HCT116 (cell line): Measurements from ENCODE around the gene EIF5A2. TPM values are rescaled to one million over a fixed set of nuclear protein-coding genes. Genes with fewer than 3 reads are reported as not detected.
"Not testable (repeated sequence)": the region's sequence is repeated elsewhere in the genome, so short reads cannot be mapped to it uniquely, and the experiment has no call there.

Source experiments
- ATAC-seq: fragments of 200-7000 bp; cut with Tn5 transposase; 2 replicates; pipeline ENCODE4 v1.9.1; 2020; ENCODE audit warnings: mild to moderate bottlenecking, moderate library complexity
- BruUV-seq: library from RNA; stranded (reverse); fragments of 400-500 nt; replicated peaks from 2 replicates; lab custom pipeline; 2021; lab: Mats Ljungman, UMichigan
- CTCF ChIA-PET: fragments of 300-600 bp; sonication (Branson Sonifier 250); formaldehyde crosslinking; loops from one replicate; lab custom pipeline; 2021; ENCODE audit warnings: antibody characterized with exemption; lab: Charles Lee
- POLR2A ChIA-PET: fragments of 300-600, 350-600 bp; sonication (Branson Sonifier 250); formaldehyde crosslinking; loops from one replicate; lab custom pipeline; 2021; ENCODE audit warnings: antibody characterized with exemption; lab: Charles Lee
- RAD21 ChIA-PET, 2 experiments: fragments of 300-600 bp; sonication (Branson Sonifier 250); formaldehyde crosslinking; loops; one replicate each; lab custom pipeline; 2023; ENCODE audit warnings: low total read pairs in 2 of 2; ENCODE audit not compliant: uncharacterized antibody in 2 of 2, unreplicated experiment in 2 of 2, low non-redundant PET in 1 of 2; lab: Charles Lee
- DNase-seq: peaks from one replicate; pipeline ENCODE4 v3.0.0-alpha.2; 2010; ENCODE audit warnings: low read depth, low spot score
- H2AFZ ChIP-seq: fragments of 200-600 bp; shearing (Covaris generic), sonication (generic); 2 replicates; pipeline ENCODE4 v1.6.1; 2017; ENCODE audit warnings: low read depth, mixed run types, mixed read lengths, antibody characterized with exemption, low read length; ENCODE audit not compliant: poor library complexity, severe bottlenecking
- H3K27ac ChIP-seq: 2 replicates; pipeline ENCODE4 v1.5.1; 2012; ENCODE audit warnings: low read depth, low read length
- H3K27me3 ChIP-seq: fragments of 200-600 bp; sonication (generic); 2 replicates; pipeline ENCODE4 v1.6.1; 2016; ENCODE audit warnings: mixed run types, low read length, mixed read lengths; ENCODE audit not compliant: insufficient read depth
- H3K36me3 ChIP-seq, 2 experiments: fragments of 200-500 bp in 1 of 2; fragments of 200-600 bp in 1 of 2; sonication (Bioruptor generic) in 1 of 2; sonication (generic) in 1 of 2; 2 replicates each; pipeline versions ENCODE4 v1.5.1 to v1.6.1; 2014 to 2016; ENCODE audit warnings: low read length in 2 of 2, inconsistent platforms in 1 of 2, mixed read lengths in 1 of 2, mixed run types in 1 of 2; ENCODE audit not compliant: insufficient read depth in 2 of 2, control insufficient read depth in 1 of 2
- H3K4me1 ChIP-seq, 2 experiments: fragments of 200-600 bp in 1 of 2; sonication (generic) in 1 of 2; 2 replicates each; pipeline versions ENCODE4 v1.5.1 to v1.6.1; 2012 to 2017; ENCODE audit warnings: low read length in 2 of 2, inconsistent platforms in 1 of 2, mild to moderate bottlenecking in 1 of 2, mixed read lengths in 1 of 2, mixed run types in 1 of 2, moderate library complexity in 1 of 2; ENCODE audit not compliant: insufficient read depth in 2 of 2, control insufficient read depth in 1 of 2
- H3K4me2 ChIP-seq: fragments of 200-600 bp; sonication (generic); 2 replicates; pipeline ENCODE4 v1.6.1; 2017; ENCODE audit warnings: mixed run types, low read length, mixed read lengths
- H3K4me3 ChIP-seq, 2 experiments: fragments of 200-600 bp in 1 of 2; sonication (generic) in 1 of 2; replicated peaks in 1 of 2; 2 replicates each; pipeline ENCODE4 v1.5.1; 2011 to 2016; ENCODE audit warnings: low read length in 2 of 2, control low read depth in 1 of 2, low read depth in 1 of 2, mild to moderate bottlenecking in 1 of 2, mixed read lengths in 1 of 2, mixed run types in 1 of 2
- H3K79me2 ChIP-seq: fragments of 200-600 bp; sonication (generic); 2 replicates; pipeline ENCODE4 v1.6.1; 2017; ENCODE audit warnings: mild to moderate bottlenecking, mixed run types, low read length, moderate library complexity, mixed read lengths; ENCODE audit not compliant: insufficient read depth
- H3K9ac ChIP-seq: fragments of 200-600 bp; sonication (generic); 2 replicates; pipeline ENCODE4 v1.6.1; 2016; ENCODE audit warnings: low read length, mixed read lengths
- H3K9me2 ChIP-seq: fragments of 200-600 bp; sonication (generic), shearing (Covaris generic); 2 replicates; pipeline ENCODE4 v1.6.1; 2017; ENCODE audit warnings: mixed run types, mild to moderate bottlenecking, moderate library complexity; ENCODE audit not compliant: insufficient read depth
- H3K9me3 ChIP-seq, 2 experiments: fragments of 200-500 bp in 1 of 2; fragments of 200-600 bp in 1 of 2; sonication (Bioruptor generic) in 1 of 2; sonication (generic) in 1 of 2; 2 replicates each; pipeline ENCODE4 v1.6.1; 2014 to 2017; ENCODE audit warnings: low read length in 2 of 2, mixed read lengths in 2 of 2, inconsistent platforms in 1 of 2, low read depth in 1 of 2, mild to moderate bottlenecking in 1 of 2, mixed run types in 1 of 2, moderate library complexity in 1 of 2; ENCODE audit not compliant: control insufficient read depth in 1 of 2, insufficient read depth in 1 of 2
- H4K20me1 ChIP-seq: fragments of 200-600 bp; sonication (generic), shearing (Covaris generic); 2 replicates; pipeline ENCODE4 v1.6.1; 2017; ENCODE audit warnings: mixed run types, mild to moderate bottlenecking, moderate library complexity; ENCODE audit not compliant: insufficient read depth
- ELF1 ChIP-seq: IDR thresholded peaks from 2 replicates; pipeline ENCODE4 v1.6.1; 2012; ENCODE audit warnings: low read depth, borderline replicate concordance
- EZH2phosphoT487 ChIP-seq: fragments of 200-600 bp; IDR thresholded peaks from 2 replicates; pipeline ENCODE4 v1.6.1; 2018; ENCODE audit warnings: antibody characterized with exemption, borderline replicate concordance
- JUND ChIP-seq: IDR thresholded peaks from 2 replicates; pipeline ENCODE4 v1.6.1; 2012
- POLR2AphosphoS5 ChIP-seq: IDR thresholded peaks from 2 replicates; pipeline ENCODE4 v1.6.1; 2011; ENCODE audit warnings: mild to moderate bottlenecking, low read depth, low read length, moderate library complexity
- SP1 ChIP-seq: IDR thresholded peaks from 2 replicates; pipeline ENCODE4 v1.6.1; 2012; ENCODE audit warnings: low read depth
- SRF ChIP-seq: IDR thresholded peaks from 2 replicates; pipeline ENCODE4 v1.6.1; 2012; ENCODE audit warnings: low read depth
- YY1 ChIP-seq: IDR thresholded peaks from 2 replicates; pipeline ENCODE4 v1.6.1; 2011; ENCODE audit warnings: low read length, low read depth, moderate library complexity, mild to moderate bottlenecking; ENCODE audit not compliant: insufficient replicate concordance; ENCODE audit errors: extremely low read depth
- ZFX ChIP-seq: fragments of 450-650 bp; IDR thresholded peaks from 2 replicates; pipeline ENCODE4 v1.6.1; 2017
- intact Hi-C: fragments of 100-400 bp; cut with micrococcal nuclease; formaldehyde crosslinking; loops from 2 replicates; pipeline ENCODE4 v1.10.0; 2022
- total RNA-seq: library from RNA; stranded (reverse); gene quantifications from one replicate; pipeline ENCODE4 v1.2.1, GENCODE V29; 2021; ENCODE audit not compliant: unreplicated experiment
- TF ChIP-seq, protein P1 (sequence below), 3 experiments: fragments of 200-600 bp in 1 of 3; sonication (generic) in 1 of 3; IDR thresholded peaks in 2 of 3; conservative IDR thresholded peaks in 1 of 3; 2 replicates each; pipeline ENCODE4 v1.5.1; 2012 to 2017; ENCODE audit warnings: low read depth in 2 of 3, low read length in 2 of 3, antibody characterized with exemption in 1 of 3, borderline replicate concordance in 1 of 3, control low read depth in 1 of 3, mild to moderate bottlenecking in 1 of 3, mixed read lengths in 1 of 3, mixed run types in 1 of 3, moderate library complexity in 1 of 3; ENCODE audit not compliant: insufficient read depth in 1 of 3
- TF ChIP-seq, protein P2 (sequence below): IDR thresholded peaks from 2 replicates; pipeline ENCODE4 v1.6.1; 2011; ENCODE audit warnings: mild to moderate bottlenecking, low read length, moderate library complexity; ENCODE audit not compliant: insufficient replicate concordance; ENCODE audit errors: extremely low read depth

The EIF5A2 gene
- total RNA-seq, 1 experiment from 2014 or later, result 19.4 TPM

DNA sequence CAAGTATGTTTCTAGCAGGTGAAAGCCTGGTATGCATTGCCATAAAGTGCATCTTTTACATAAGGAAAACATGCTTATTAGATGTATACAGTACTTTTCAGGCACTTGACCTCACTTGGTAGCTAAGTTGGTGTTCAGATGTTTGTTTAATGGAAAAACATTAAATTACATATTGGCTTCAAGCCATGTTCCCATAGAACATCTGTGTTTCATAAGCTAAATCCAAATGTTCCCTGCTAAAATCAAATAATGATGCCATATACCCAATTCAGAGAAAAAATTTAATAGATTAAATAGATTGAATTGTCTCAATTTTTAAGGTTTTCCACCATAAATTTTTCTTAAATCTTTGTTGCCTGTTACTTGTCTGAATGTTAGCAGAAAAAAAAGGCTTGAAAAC is 19.3 kb downstream of the EIF5A2 start:
- no peak overlapping the region for H3K27ac ChIP-seq
- no peak overlapping the region for H3K4me3 ChIP-seq
- no peak overlapping the region for H3K9ac ChIP-seq
- DNase-seq (no peak), ATAC-seq (no peak)
- CTCF ChIA-PET, result no interaction called here
- H3K79me2 ChIP-seq, result no peaks in the 10 kb centered on the region
- no peaks in the 10 kb centered on the region for H3K4me1 ChIP-seq
- no peak overlapping the region for H2AFZ ChIP-seq
- RAD21 ChIA-PET, result no interaction called here
- no peaks in the 10 kb centered on the region for H3K9me2 ChIP-seq
- no peaks in the 10 kb centered on the region for H3K36me3 ChIP-seq
- TF ChIP-seq SRF (no peak), ZFX (no peak), JUND (no peak), POLR2AphosphoS5 (no peak), SP1 (no peak), ELF1 (no peak), YY1 (no peak), EZH2phosphoT487 (no peak)
- TF ChIP-seq, protein P1, sequence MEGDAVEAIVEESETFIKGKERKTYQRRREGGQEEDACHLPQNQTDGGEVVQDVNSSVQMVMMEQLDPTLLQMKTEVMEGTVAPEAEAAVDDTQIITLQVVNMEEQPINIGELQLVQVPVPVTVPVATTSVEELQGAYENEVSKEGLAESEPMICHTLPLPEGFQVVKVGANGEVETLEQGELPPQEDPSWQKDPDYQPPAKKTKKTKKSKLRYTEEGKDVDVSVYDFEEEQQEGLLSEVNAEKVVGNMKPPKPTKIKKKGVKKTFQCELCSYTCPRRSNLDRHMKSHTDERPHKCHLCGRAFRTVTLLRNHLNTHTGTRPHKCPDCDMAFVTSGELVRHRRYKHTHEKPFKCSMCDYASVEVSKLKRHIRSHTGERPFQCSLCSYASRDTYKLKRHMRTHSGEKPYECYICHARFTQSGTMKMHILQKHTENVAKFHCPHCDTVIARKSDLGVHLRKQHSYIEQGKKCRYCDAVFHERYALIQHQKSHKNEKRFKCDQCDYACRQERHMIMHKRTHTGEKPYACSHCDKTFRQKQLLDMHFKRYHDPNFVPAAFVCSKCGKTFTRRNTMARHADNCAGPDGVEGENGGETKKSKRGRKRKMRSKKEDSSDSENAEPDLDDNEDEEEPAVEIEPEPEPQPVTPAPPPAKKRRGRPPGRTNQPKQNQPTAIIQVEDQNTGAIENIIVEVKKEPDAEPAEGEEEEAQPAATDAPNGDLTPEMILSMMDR (IDR thresholded peaks at IDR 0.05 in 2 of 3, conservative IDR thresholded peaks at IDR 0.05 in 1 of 3; ENCODE audit: borderline replicate concordance in 1 of 3, insufficient read depth in 1 of 3, low read depth in 2 of 3, low read length in 2 of 3), result no peak
- TF ChIP-seq, protein P2, sequence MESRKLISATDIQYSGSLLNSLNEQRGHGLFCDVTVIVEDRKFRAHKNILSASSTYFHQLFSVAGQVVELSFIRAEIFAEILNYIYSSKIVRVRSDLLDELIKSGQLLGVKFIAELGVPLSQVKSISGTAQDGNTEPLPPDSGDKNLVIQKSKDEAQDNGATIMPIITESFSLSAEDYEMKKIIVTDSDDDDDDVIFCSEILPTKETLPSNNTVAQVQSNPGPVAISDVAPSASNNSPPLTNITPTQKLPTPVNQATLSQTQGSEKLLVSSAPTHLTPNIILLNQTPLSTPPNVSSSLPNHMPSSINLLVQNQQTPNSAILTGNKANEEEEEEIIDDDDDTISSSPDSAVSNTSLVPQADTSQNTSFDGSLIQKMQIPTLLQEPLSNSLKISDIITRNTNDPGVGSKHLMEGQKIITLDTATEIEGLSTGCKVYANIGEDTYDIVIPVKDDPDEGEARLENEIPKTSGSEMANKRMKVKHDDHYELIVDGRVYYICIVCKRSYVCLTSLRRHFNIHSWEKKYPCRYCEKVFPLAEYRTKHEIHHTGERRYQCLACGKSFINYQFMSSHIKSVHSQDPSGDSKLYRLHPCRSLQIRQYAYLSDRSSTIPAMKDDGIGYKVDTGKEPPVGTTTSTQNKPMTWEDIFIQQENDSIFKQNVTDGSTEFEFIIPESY, result no peak
- TF ChIP-seq, all 23 proteins: peak for 0
- Histone ChIP-seq H3K9me3 (no peaks in the 10 kb centered on the region), H3K27me3 (no peaks in the 10 kb centered on the region), H4K20me1 (no peaks in the 10 kb centered on the region), H3K4me2 (no peak overlapping the region)
- POLR2A ChIA-PET, result no interaction called here
- intact Hi-C loops, result no loop called here
- no TSS peak for BruUV-seq

DNA sequence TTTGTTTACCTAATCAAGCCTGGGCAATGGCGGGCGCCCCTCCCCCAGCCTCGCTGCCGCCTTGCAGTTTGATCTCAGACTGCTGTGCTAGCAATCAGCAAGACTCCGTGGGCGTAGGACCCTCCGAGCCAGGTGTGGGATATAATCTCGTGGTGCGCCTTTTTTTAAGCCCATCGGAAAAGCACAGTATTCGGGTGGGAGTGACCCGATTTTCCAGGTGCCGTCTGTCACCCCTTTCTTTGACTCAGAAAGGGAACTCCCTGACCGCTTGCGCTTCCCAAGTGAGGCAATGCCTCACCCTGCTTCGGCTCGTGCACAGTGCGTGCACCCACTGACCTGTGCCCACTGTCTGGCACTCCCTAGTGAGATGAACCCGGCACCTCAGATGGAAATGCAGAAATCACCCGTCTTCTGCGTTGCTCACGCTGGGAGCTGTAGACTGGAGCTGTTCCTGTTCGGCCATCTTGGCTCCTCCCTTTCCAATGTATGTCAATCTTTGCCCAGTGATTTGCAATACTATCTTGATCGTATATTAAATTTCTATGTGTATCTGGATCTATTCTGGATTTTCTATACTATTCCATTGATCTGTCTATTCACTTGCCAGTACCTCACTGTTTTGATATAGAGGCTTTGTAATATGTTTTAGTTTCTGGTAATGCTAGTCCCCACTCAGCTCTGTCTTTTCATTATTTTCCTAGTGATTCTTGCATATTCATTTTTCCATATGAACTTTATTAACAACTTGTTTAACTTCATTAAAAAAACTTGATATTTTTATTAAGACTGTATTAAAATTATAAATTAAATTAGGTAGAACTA is 24.1 kb downstream of the EIF5A2 start:
- BruUV-seq, CTCF ChIA-PET: not testable (repeated sequence)

More for the DNA sequence above, 24.1 kb downstream of the EIF5A2 start:
- H2AFZ ChIP-seq, RAD21 ChIA-PET, H3K9ac ChIP-seq, H3K4me2 ChIP-seq, H3K9me3 ChIP-seq, POLR2A ChIA-PET, H3K9me2 ChIP-seq, H4K20me1 ChIP-seq, H3K79me2 ChIP-seq, H3K27ac ChIP-seq, H3K36me3 ChIP-seq, ATAC-seq, H3K27me3 ChIP-seq, DNase-seq, H3K4me3 ChIP-seq, H3K4me1 ChIP-seq, intact Hi-C loops: not testable (repeated sequence)
